GM23338 (cell line): ENCODE measurements around the gene GABRR2. TPM values are rescaled to one million over a fixed set of nuclear protein-coding genes. Genes with fewer than 3 reads are reported as not detected.

Experiments used
- ATAC-seq: fragments of 200-7000 bp; cut with Tn5 transposase; 3 replicates; pipeline ENCODE4 v1.9.1; 2020
- DNase-seq: peaks from one replicate; pipeline ENCODE4 v3.0.0-alpha.2; 2015; ENCODE audit warnings: low spot score
- H2AFZ ChIP-seq: fragments of 200-600 bp; sonication (generic); 2 replicates; pipeline ENCODE4 v1.8.0; 2016; ENCODE audit warnings: antibody characterized with exemption, mild to moderate bottlenecking, moderate library complexity
- H3F3A ChIP-seq: fragments of 200-600 bp; sonication (generic); replicated peaks from 2 replicates; pipeline ENCODE4 v1.8.0; 2017; ENCODE audit warnings: antibody characterized with exemption, mixed run types, low read depth
- H3K27ac ChIP-seq: fragments of 200-600 bp; sonication (generic); 2 replicates; pipeline ENCODE4 v1.6.1; 2016; ENCODE audit warnings: low read depth
- H3K27me3 ChIP-seq: fragments of 200-600 bp; sonication (generic); 2 replicates; pipeline ENCODE4 v1.8.0; 2016; ENCODE audit warnings: mild to moderate bottlenecking, mixed run types, moderate library complexity; ENCODE audit not compliant: insufficient read depth
- H3K36me3 ChIP-seq: fragments of 200-600 bp; sonication (generic); 2 replicates; pipeline ENCODE4 v1.8.0; 2016; ENCODE audit warnings: mild to moderate bottlenecking; ENCODE audit not compliant: insufficient read depth
- H3K4me1 ChIP-seq: fragments of 200-600 bp; sonication (generic); 2 replicates; pipeline ENCODE4 v1.8.0; 2016; ENCODE audit warnings: mild to moderate bottlenecking, moderate library complexity; ENCODE audit not compliant: insufficient read depth
- H3K4me2 ChIP-seq: fragments of 200-600 bp; sonication (generic); 2 replicates; pipeline ENCODE4 v1.7.1; 2017; ENCODE audit warnings: mixed run types
- H3K4me3 ChIP-seq: fragments of 200-600 bp; sonication (generic); 2 replicates; pipeline ENCODE4 v1.6.1; 2016; ENCODE audit warnings: mixed run types
- H3K79me2 ChIP-seq: fragments of 200-600 bp; sonication (generic); replicated peaks from 2 replicates; pipeline ENCODE4 v1.8.0; 2017; ENCODE audit warnings: mild to moderate bottlenecking; ENCODE audit not compliant: insufficient read depth
- H3K9me2 ChIP-seq: fragments of 200-600 bp; sonication (generic); 2 replicates; pipeline ENCODE4 v1.8.0; 2017; ENCODE audit not compliant: insufficient read depth
- H4K20me1 ChIP-seq: fragments of 200-600 bp; sonication (generic); replicated peaks from 2 replicates; pipeline ENCODE4 v1.8.0; 2017; ENCODE audit warnings: mild to moderate bottlenecking; ENCODE audit not compliant: insufficient read depth
- H3K27ac Mint-ChIP-seq: 2 replicates; pipeline ENCODE4 v1.8.0; 2020; ENCODE audit warnings: inconsistent platforms, mild to moderate bottlenecking, moderate library complexity, mixed read lengths
- H3K27me3 Mint-ChIP-seq: 3 replicates; pipeline ENCODE4 v1.8.0; 2022; ENCODE audit warnings: low read depth, mild to moderate bottlenecking, moderate library complexity, mixed read lengths, inconsistent platforms; ENCODE audit not compliant: insufficient read depth, poor library complexity
- H3K36me3 Mint-ChIP-seq: 3 replicates; pipeline ENCODE4 v1.8.0; 2021; ENCODE audit warnings: low read depth, mild to moderate bottlenecking, inconsistent platforms, moderate library complexity, mixed read lengths
- H3K4me1 Mint-ChIP-seq: 3 replicates; pipeline ENCODE4 v1.8.0; 2020; ENCODE audit warnings: mild to moderate bottlenecking, inconsistent platforms, mixed read lengths
- H3K4me3 Mint-ChIP-seq: 3 replicates; pipeline ENCODE4 v1.8.0; 2021; ENCODE audit warnings: moderate library complexity, mild to moderate bottlenecking, inconsistent platforms, mixed read lengths
- H3K9me3 Mint-ChIP-seq: 3 replicates; pipeline ENCODE4 v1.8.0; 2020; ENCODE audit warnings: moderate library complexity, mild to moderate bottlenecking, inconsistent platforms, mixed read lengths
- CREB1 ChIP-seq: fragments of 250-450 bp; sonication (Bioruptor Pico); IDR thresholded peaks from 2 replicates; pipeline ENCODE4 v1.5.0; 2020; ENCODE audit warnings: low read depth, mild to moderate bottlenecking, moderate library complexity
- CTCF ChIP-seq, 2 experiments: fragments of 200-600 bp in 1 of 2; sonication (generic) in 1 of 2; conservative IDR thresholded peaks; 2 replicates each; pipeline versions ENCODE4 v1.5.1 to v1.6.1; 2016 to 2017; ENCODE audit warnings: antibody characterized with exemption in 2 of 2, low read depth in 2 of 2, mild to moderate bottlenecking in 2 of 2, moderate library complexity in 1 of 2
- ETS1 ChIP-seq: IDR thresholded peaks from 2 replicates; pipeline ENCODE4 v1.6.1; 2016; ENCODE audit warnings: antibody characterized with exemption
- EZH2 ChIP-seq: fragments of 200-600 bp; sonication (generic); IDR thresholded peaks from one replicate; pipeline ENCODE4 v1.8.0; 2017; ENCODE audit warnings: antibody characterized with exemption, mild to moderate bottlenecking, low read depth; ENCODE audit not compliant: unreplicated experiment
- EZH2phosphoT487 ChIP-seq: fragments of 200-600 bp; sonication (generic); IDR thresholded peaks from one replicate; pipeline ENCODE4 v1.8.1; 2018; ENCODE audit warnings: antibody characterized with exemption; ENCODE audit not compliant: unreplicated experiment
- JUNB ChIP-seq: IDR thresholded peaks from one replicate; pipeline ENCODE4 v1.6.1; 2016; ENCODE audit warnings: antibody characterized with exemption; ENCODE audit not compliant: unreplicated experiment
- NANOG ChIP-seq: IDR thresholded peaks from 2 replicates; pipeline ENCODE4 v1.6.1; 2016; ENCODE audit warnings: antibody characterized with exemption, borderline replicate concordance
- POLR2AphosphoS5 ChIP-seq: IDR thresholded peaks from 2 replicates; pipeline ENCODE4 v1.6.1; 2016; ENCODE audit warnings: antibody characterized with exemption, low read depth
- STAT1 ChIP-seq: IDR thresholded peaks from one replicate; pipeline ENCODE4 v1.6.1; 2016; ENCODE audit warnings: antibody characterized with exemption; ENCODE audit not compliant: unreplicated experiment
- ZNF114 ChIP-seq: fragments of 250-450 bp; sonication (Bioruptor Pico); IDR thresholded peaks from 2 replicates; pipeline ENCODE4 v1.5.0; 2020; ENCODE audit warnings: mild to moderate bottlenecking, moderate library complexity
- ZNF331 ChIP-seq: fragments of 250-450 bp; sonication (Bioruptor Pico); IDR thresholded peaks from 2 replicates; pipeline ENCODE4 v1.5.0; 2020; ENCODE audit warnings: low read depth, mild to moderate bottlenecking, moderate library complexity
- ZNF462 ChIP-seq: fragments of 250-450 bp; sonication (Bioruptor Pico); IDR thresholded peaks from 2 replicates; pipeline ENCODE4 v1.5.0; 2020; ENCODE audit warnings: mild to moderate bottlenecking, moderate library complexity
- polyA plus RNA-seq: library from polyadenylated mRNA; unstranded; fragments of >200 nt; fragmentation: Nextera tagmentation; extraction: Ambion mirVana; gene quantifications from 2 replicates; pipeline ENCODE4 v1.2.1, GENCODE V29; 2016
- total RNA-seq: library from RNA; depleted of rRNA; stranded (reverse); fragments of >200 nt; shearing (Covaris generic); gene quantifications from 2 replicates; pipeline ENCODE4 v1.2.3, GENCODE V29; 2014
- TF ChIP-seq, protein P1 (sequence below): IDR thresholded peaks from one replicate; pipeline ENCODE4 v1.6.1; 2018; ENCODE audit warnings: antibody characterized with exemption; ENCODE audit not compliant: unreplicated experiment

GABRR2 gene
- total and polyA plus RNA-seq, 2 experiments from 2014 or later: not detected

GRCh38 chr6:89221129-89221528 is 94.0 kb downstream of the GABRR2 start:
- TF ChIP-seq ZNF462 (no peak), ZNF114 (CRISPR knock-in tag) (no peak), ZNF331 (no peak), JUNB (no peak), EZH2 (no peak), CREB1 (CRISPR knock-in tag) (no peak), EZH2phosphoT487 (no peak), NANOG (no peak), CTCF (conservative IDR thresholded peaks at IDR 0.05; ENCODE audit: low read depth in 2 of 2) (no peak), STAT1 (no peak), POLR2AphosphoS5 (no peak), ETS1 (no peak)
- TF ChIP-seq, protein P1, sequence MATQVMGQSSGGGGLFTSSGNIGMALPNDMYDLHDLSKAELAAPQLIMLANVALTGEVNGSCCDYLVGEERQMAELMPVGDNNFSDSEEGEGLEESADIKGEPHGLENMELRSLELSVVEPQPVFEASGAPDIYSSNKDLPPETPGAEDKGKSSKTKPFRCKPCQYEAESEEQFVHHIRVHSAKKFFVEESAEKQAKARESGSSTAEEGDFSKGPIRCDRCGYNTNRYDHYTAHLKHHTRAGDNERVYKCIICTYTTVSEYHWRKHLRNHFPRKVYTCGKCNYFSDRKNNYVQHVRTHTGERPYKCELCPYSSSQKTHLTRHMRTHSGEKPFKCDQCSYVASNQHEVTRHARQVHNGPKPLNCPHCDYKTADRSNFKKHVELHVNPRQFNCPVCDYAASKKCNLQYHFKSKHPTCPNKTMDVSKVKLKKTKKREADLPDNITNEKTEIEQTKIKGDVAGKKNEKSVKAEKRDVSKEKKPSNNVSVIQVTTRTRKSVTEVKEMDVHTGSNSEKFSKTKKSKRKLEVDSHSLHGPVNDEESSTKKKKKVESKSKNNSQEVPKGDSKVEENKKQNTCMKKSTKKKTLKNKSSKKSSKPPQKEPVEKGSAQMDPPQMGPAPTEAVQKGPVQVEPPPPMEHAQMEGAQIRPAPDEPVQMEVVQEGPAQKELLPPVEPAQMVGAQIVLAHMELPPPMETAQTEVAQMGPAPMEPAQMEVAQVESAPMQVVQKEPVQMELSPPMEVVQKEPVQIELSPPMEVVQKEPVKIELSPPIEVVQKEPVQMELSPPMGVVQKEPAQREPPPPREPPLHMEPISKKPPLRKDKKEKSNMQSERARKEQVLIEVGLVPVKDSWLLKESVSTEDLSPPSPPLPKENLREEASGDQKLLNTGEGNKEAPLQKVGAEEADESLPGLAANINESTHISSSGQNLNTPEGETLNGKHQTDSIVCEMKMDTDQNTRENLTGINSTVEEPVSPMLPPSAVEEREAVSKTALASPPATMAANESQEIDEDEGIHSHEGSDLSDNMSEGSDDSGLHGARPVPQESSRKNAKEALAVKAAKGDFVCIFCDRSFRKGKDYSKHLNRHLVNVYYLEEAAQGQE: no peak
- no peak overlapping the region for H3K4me3 Mint-ChIP-seq
- peaks cover 4% of the 10 kb centered on the region; the same call in 2 of the 3 replicates for H3K36me3 Mint-ChIP-seq
- ATAC-seq (no peak), DNase-seq (no peak)
- H3K27me3 ChIP-seq: no peaks in the 10 kb centered on the region
- peaks cover 18% of the 10 kb centered on the region for H3K9me3 Mint-ChIP-seq
- H3K27ac Mint-ChIP-seq: no peak overlapping the region
- no peaks in the 10 kb centered on the region; the same call in 1 of the 2 replicates for H3K9me2 ChIP-seq
- no peak overlapping the region for H3K4me3 ChIP-seq
- peaks cover 14% of the 10 kb centered on the region; the same call in 1 of the 2 replicates for H3K4me1 ChIP-seq
- H3F3A ChIP-seq: no peaks in the 10 kb centered on the region
- peaks cover 4% of the 10 kb centered on the region for H3K27me3 Mint-ChIP-seq
- H3K36me3 ChIP-seq: no peaks in the 10 kb centered on the region
- H3K79me2 ChIP-seq: no peaks in the 10 kb centered on the region
- H4K20me1 ChIP-seq: no peaks in the 10 kb centered on the region
- H2AFZ ChIP-seq: no peak overlapping the region
- no peak overlapping the region for H3K4me2 ChIP-seq
- H3K4me1 Mint-ChIP-seq: peaks cover 13% of the 10 kb centered on the region; the same call in 2 of the 3 replicates
- H3K27ac ChIP-seq: no peak overlapping the region
